NCI-H1436 treated with DMSO at 0.1 percent for 48 hours (cell line): ENCODE results near the gene CDR2.
"Not testable (repeated sequence)": the region's sequence is repeated elsewhere in the genome, so short reads cannot be mapped to it uniquely, and the experiment has no call there.

ENCODE experiments used
- DNase-seq: peaks from one replicate; lab custom pipeline; 2025; lab: John Stamatoyannopoulos, UW

CDR2 gene

DNA sequence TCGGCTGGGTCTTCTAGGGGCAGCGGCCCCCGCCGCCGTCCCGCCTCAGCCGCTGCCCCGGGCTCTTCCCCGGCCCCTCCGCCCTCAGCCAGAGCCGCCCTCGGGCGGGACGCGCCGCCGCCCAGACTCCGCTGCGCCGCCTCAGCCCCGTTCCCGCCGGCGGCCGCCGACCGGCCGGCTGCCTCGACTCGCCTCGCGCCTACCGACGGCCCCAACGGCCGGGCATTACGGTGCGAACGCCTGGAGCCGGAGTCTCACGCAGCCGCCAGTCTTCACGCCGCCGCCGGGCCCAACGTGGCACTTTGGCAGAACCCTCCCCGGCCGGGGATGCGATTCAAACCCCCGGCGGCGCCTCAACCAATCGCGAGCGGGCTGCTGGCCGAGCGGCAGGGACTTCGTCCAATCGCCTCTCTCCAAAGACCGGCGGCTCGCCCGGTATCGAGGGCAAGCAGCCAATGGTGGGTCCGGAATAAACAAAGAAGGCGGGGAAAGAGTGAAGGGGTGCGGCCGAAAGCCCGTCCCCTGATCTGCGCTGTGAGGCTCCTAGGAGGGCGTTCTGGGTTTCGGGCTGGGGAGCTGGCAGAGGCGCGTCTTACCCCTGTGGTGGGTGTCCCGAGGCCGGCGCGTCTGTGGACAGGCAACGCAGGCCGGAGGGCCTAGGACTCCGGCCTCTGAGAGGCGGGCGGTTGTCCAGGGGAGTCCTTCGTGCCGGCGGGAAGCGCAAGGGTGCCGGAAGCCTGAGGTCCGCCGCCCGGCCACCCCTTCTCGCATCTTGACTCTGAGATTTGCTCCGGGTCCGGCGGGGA lies at the start of gene CDR2:
TSS of gene CDR2 (minus strand) at position 309 of the 806 bp plus-strand sequence. CDS start 310 bp downstream, outside the sequence.
- DNase-seq, result peak; percentile 92

DNA sequence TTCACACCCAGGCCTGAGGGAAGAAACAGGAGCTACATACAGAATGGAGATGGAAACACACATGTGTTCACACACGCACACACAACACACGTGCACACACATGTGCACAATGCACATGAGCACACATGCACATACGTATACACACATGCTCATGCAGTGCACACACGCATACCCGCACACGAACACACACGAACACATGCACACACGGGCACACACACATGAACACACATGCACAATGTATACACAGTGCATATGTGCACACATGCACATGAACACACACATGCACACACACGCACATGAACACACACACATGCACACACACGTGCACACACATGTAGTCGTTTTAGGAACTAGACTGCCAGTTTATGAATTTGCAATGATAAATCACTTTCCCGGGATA lies 49.3 kb upstream of the CDR2 start:
- DNase-seq, result no peak

- DNase-seq, result no peak
Measured at GRCh38 chr16:22421136-22421535, 46.7 kb upstream of the CDR2 start.

DNA sequence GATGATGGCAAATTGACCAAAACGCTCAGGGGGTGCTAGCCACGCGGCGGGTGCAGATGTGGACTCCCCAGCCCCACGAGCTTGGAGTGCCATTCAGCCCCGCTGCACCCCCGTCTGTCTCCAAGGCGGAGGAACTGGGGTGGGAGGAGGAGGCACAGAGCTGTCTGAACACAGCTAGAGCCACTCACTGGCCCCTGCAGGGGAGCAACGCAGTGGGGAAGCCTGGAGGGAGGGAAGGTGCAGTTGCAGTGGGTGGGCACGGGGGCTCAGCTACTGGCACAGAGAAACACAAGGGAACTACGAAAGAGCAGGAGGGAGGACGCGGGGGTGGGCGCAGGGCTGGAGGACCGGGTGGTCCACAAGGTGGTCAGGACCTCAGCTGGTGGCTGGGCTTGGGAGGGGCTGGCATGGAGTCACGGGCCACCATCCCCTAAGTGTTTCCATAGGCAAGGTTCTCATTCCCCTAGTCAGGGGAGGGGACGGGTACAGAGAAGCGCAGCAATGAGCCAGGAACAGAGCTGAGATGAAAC lies 46.3 kb upstream of the CDR2 start:
- no peak for DNase-seq

DNA sequence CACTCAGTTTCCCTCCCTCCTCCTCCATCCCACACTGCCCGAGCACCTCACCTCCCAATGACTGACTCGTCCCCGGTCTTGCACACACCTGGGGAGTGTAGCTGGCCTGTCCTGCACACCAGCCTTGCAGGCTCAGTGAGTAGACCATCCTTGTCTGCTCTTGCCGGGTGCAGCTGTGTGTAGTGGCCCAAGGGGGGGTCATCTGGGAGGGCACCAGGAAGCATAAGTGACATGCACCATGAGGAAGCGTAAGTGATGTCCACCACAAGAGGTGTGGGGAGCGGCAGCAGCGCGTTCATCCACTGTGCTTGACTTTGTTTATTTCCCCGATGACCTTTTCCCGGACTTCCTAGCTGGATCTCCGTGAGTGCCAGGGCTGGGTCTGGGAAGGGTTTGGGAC lies 45.5 kb upstream of the CDR2 start:
- no peak for DNase-seq

GRCh38 chr16:22418826-22419225 lies 44.4 kb upstream of the CDR2 start:
- no peak for DNase-seq

DNA sequence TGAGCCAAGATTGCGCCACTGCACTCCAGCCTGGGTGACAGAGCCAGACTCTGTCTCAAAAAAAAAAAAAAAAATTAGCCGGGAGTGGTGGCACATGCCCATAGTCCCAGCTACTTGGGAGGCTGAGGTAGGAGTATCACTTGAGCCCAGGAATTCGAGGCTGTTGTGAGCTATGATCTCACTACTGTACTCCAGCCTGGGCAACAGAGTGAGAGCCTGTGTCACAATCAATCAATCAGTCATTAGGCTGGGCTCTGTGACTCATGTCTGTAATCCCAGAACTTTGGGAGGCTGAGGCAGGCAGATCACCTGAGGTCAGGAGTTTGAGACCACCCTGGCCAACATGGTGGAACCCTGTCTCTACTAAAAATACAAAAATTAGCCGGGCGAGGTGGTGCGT lies 43.4 kb upstream of the CDR2 start:
- DNase-seq, result not testable (repeated sequence)

DNA sequence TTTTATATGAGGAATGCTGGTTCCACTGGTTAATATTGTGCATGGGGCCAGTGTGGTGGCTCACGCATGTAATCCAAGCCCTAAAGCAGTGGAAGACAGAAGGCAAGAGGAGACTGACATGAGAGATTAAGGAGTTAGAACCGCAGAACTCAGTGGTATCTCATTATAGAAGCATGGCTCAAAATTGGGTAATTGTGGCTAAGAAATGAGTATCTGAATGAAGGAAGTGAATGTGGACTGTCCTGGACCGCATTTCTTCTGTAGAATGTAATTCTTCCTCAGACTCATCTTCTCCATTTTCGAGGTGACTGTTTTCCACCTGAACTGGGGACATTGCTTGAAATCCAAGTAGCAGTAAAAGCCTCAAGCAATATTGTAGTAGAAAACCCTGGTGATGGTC lies 42.6 kb upstream of the CDR2 start:
- no peak for DNase-seq

DNA sequence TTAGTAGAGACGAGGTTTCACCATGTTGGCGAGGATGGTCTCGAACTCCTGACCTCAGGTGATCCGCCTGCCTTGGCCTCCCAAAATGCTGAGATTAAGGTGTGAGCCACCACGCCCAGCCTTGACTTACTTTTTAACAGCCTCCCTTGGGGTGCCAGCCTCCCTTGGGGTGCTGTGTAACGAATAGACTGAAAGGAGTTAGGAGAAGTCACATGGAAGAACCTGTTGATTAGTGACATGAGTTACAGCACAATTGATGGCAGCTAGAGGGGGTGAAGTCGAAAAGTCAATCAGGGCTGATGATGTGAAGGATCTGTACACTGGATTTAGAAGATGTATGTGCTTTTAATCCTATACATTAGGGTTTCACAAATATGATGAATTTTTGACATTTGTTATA lies 39.4 kb upstream of the CDR2 start:
- DNase-seq, result no peak

DNA sequence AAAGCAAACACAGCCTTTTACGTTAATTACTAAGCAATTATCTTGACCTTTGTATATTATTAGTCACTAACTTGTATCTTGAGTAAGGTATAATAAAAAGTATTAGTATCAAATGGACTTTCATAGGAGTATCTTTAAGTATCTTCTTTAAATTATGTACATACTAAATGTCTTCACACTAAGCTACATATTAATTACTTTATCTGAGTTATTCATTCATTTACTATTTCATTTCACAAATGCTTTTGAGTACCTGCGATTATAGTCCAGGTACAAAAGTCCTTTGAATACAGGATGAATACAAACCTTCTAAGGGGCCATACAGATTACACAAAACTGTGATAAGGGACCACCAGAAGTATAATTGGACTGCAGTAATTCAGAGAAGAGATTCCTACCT lies 33.1 kb upstream of the CDR2 start:
- DNase-seq, result no peak

DNA sequence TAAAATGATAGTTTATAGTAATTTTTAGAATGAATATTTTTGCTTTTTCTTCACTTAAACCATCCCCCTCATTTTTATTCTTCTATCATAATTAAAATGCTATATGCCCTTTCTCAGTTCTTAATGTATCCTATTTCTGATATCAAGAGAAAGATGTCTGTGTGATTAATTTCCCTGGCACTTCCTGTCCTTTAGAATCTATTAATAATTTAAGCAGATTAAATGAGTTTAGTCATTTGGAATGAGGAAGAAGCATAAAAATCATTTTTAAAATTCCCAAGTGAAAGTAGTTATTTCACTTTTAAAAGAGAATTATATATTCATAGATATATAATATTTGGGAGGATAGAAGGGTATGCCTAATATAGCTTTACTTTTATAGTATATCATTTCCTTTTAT lies 27.8 kb upstream of the CDR2 start:
- DNase-seq, result no peak

DNA sequence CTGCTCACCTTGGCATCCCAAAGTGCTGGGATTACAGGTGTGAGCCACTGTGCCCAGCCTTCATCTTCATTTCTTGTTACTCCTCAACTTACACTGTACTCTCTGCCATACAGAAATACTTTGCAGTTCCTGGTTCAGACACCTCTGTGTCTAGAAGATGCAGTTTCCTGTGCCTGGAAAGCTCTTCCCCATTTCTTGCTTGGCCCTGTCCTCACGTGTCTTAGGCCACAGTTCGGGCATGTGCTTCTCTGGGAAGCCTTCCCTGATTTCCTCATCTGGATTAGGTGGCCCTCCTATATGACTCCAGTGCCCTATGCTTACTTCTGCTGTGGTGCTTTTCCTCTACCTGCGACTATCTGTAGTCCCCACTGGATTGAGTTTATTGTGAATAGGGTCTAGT lies 26.5 kb upstream of the CDR2 start:
- no peak for DNase-seq

GRCh38 chr16:22397931-22398330 lies 23.5 kb upstream of the CDR2 start:
- no peak for DNase-seq

- DNase-seq, result no peak
Measured at GRCh38 chr16:22397464-22397863, 23.0 kb upstream of the CDR2 start.

GRCh38 chr16:22395960-22396359 lies 21.5 kb upstream of the CDR2 start:
- no peak for DNase-seq

DNA sequence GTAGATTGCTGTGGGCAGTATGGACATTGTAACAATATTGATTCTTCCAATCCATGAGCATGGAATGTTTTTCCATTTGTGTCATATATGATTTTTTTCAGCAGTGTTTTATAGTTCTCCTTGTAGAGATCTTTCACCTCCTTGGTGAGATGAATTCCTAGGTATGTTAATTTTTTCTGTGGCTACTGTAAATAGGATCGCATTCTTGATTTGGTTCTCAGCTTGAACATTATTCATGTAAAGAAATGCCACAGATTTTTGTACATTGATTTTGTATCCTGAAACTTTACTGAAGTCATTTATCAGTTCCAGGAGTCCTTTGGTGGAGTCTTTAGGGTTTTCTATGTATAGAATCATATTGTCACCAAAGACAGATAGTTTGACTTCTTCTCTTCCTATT lies 19.7 kb upstream of the CDR2 start:
- DNase-seq, result no peak

DNA sequence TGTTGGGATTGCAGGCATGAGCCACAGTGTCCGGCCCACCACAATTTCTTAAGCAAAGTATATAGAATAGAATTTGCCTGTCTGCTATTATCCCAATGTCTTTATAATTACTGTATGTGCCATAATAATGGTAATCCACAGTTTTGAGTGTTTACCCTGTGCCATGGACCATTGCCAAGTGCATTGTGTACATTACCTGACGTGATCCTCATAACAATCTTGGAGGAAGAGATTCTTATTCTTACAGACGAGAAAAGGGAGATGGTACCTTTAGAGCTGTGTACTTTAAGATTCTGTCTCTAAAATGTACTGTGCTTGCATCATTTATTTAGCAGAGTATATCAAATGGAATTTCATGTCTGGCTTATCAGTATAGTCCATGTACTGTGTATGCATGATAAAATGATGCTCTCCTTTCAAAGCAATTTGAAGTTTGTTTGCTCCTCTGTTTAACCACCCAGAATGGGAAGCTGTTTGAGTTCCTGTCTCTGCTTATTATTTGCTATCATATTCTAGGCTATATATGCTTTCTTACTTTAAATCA lies 13.8 kb upstream of the CDR2 start:
- DNase-seq, result no peak

GRCh38 chr16:22386976-22387375 lies 12.6 kb upstream of the CDR2 start:
- DNase-seq, result no peak

GRCh38 chr16:22385196-22385595 lies 10.8 kb upstream of the CDR2 start:
- no peak for DNase-seq

- no peak for DNase-seq
Measured at GRCh38 chr16:22383827-22384226, 9.4 kb upstream of the CDR2 start.

GRCh38 chr16:22381392-22381791 lies 7.0 kb upstream of the CDR2 start:
- DNase-seq, result no peak

DNA sequence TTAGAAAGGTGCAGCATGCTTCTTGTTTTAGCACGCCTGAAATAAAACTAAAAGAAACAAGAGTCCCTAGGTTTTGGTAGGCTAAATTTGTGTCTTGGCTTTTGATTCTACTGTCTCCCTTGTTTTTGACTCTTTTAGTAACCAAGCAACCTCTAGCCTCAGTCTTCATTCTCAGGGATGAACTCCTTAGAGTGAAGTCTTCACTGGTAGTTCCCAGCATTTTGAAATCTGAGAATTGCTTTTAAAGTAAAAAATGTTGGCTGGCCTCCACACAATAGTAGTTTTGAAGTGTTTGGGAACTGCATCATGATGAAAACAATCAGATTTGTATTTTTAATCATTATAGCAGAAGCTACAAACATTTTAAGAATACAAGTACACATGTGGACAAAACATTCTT lies 6.1 kb upstream of the CDR2 start:
- DNase-seq, result no peak

GRCh38 chr16:22379656-22380055 lies 5.2 kb upstream of the CDR2 start:
- DNase-seq, result no peak
